ENCODE measurements around the gene TUBA1B. TPM values are rescaled to one million over a fixed set of nuclear protein-coding genes. Genes with fewer than 3 reads are reported as not detected.
"Not testable (repeated sequence)": the region's sequence is repeated elsewhere in the genome, so short reads cannot be mapped to it uniquely, and the experiment has no call there.

The TUBA1B gene
- total RNA-seq, 2 experiments from 2014 or later: 2,393 to 2,425 TPM

GRCh38 chr12:49127971-49128370 lies 3.2 kb downstream of the TUBA1B start:
- intact Hi-C loops (cut with DNase I, micrococcal nuclease); H3K27me3 Mint-ChIP-seq; ATAC-seq; H3K9me3 Mint-ChIP-seq (ENCODE audit: low read depth); DNase-seq: not testable (repeated sequence)
- H3K27ac Mint-ChIP-seq: peak overlapping the region; percentile 79
- H3K36me3 Mint-ChIP-seq (ENCODE audit: low read depth): peaks cover 40% of the 10 kb centered on the region
- POLR2A ChIA-PET: interaction anchor here (0.9 to 1.9 kb wide), 3 partner anchors 18 to 70 kb away, joined by 4 to 6 read pairs (median 4); partner anchors contain the start of gene LMBR1L
- peaks cover 34% of the 10 kb centered on the region for H3K4me1 Mint-ChIP-seq
- CTCF ChIA-PET: interaction anchor here (0.8 to 1.4 kb wide), 4 partner anchors 17 to 39 kb away, joined by 3 to 7 read pairs (median 4); partner anchors contain the start of gene LMBR1L
- H3K4me3 Mint-ChIP-seq: peak overlapping the region; percentile 99

DNA sequence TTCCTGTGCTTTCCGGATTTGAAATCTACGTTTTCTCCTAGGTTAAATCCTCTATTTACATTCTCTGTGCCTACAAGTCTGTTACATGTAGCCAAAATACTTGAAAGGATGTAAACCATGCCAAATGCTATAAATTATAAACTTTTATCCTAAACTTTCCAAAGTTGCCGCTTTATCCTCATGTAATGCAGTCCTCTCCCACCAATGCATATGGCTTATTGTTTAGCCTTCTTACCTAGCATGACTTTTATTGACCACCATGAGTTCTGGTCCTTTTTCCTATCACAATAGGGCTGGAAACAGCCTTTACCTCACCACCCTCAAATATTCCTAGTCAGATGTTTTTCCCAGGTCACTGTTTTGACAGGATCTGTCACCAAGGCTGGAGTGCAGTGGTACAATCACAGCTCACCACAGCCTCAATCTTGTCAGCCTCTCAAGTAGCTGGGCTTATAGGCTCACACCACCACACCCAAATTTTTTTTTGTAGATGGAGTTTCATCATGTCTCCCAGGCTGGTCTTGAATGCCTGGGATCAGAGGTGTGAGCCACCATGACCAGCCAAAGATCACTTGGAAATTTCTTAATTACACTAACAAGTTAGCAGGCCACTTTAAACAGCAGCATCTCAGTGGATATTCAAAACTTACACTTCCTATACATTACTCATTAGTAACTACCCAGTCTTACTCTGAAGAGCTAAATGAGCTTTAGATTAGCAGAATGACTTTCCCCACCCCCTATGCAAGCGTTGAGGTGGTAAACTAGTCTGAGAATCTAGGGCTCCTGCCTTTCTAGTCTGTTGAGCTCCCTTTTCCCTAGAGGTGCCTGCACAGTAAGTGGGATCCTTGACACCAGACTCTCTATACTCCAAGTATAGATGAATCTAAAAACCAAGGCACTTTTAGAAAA lies 4.1 kb downstream of the TUBA1B start:
- ATAC-seq (no peak), DNase-seq (peak; percentile 21)
- H3K27me3 Mint-ChIP-seq: no peaks in the 10 kb centered on the region
- intact Hi-C loops (cut with DNase I, micrococcal nuclease): no loop called here
- ChIA-PET CTCF (interaction anchor here (0.6 to 1.4 kb wide), 5 partner anchors 16 to 57 kb away, joined by 3 to 7 read pairs (median 4); partner anchors contain the start of genes LMBR1L and RHEBL1), POLR2A (interaction anchor here (0.9 to 1.9 kb wide), 4 partner anchors 17 to 69 kb away, joined by 4 to 6 read pairs (median 4); partner anchors contain the start of genes DHH and LMBR1L)
- no peaks in the 10 kb centered on the region for H3K9me3 Mint-ChIP-seq (ENCODE audit: low read depth)
- peaks cover 27% of the 10 kb centered on the region for H3K4me1 Mint-ChIP-seq
- peak overlapping the region; percentile 79 for H3K27ac Mint-ChIP-seq
- H3K4me3 Mint-ChIP-seq: peak overlapping the region; percentile 99
- peaks cover 40% of the 10 kb centered on the region for H3K36me3 Mint-ChIP-seq (ENCODE audit: low read depth)

DNA sequence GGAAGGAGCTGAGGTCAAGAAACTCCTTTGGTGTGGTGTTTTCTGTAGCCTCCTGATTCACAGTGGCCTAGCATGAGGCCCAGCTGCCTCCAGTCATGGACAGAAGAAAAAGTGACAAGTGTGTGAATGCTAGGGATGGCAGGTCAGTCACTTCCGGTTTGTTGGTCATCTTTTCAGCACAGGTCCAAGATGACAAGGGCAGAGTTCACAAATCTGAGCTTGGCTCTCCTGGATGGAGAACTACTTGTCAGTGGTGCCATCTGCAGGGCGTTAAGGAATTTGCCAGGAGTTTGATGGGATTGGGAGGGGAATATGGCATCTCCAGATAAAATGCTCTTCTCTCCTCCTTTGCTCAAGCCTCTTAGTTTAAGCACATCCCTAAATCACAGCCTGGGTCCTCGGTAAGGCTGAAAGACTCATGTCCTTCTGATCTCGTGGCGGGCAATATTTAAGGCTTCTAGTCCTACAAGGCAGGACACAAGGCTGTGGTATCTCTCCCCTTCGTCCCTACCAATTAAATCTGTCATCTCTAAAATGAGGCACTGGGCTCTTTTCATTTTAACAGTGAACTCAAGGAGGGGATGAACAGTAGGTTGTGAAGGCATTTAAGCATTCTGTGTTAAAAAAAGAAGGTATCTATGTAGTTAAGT lies 10.0 kb downstream of the TUBA1B start:
- peak; percentile 38 for ATAC-seq
- no peak overlapping the region for H3K27ac Mint-ChIP-seq
- DNase-seq: no peak
- ChIA-PET CTCF (interaction anchor here (0.9 to 2.0 kb wide), 7 partner anchors 9 to 57 kb away, joined by 3 to 7 read pairs (median 4); partner anchors contain the start of gene RHEBL1), POLR2A (no interaction called here)
- H3K9me3 Mint-ChIP-seq (ENCODE audit: low read depth): no peaks in the 10 kb centered on the region
- H3K4me1 Mint-ChIP-seq: no peaks in the 10 kb centered on the region
- H3K4me3 Mint-ChIP-seq: no peak overlapping the region
- intact Hi-C loops (cut with DNase I, micrococcal nuclease): no loop called here
- H3K36me3 Mint-ChIP-seq (ENCODE audit: low read depth): no peaks in the 10 kb centered on the region
- no peaks in the 10 kb centered on the region for H3K27me3 Mint-ChIP-seq

GRCh38 chr12:49111206-49111605 lies 20.0 kb downstream of the TUBA1B start:
- intact Hi-C loops (cut with DNase I, micrococcal nuclease): loop anchor here in 1 of 2 experiments (1.0 kb wide), 1 partner anchor 19 kb away; no protein-coding TSS in a partner anchor
- ATAC-seq (peak; percentile 24), DNase-seq (no peak)

GRCh38 chr12:49110464-49111155 lies 20.6 kb downstream of the TUBA1B start, which contains the start of gene LMBR1L:
TSS of gene LMBR1L (minus strand) at chr12:49110847. CDS start at chr12:49110555, 292 bp downstream.
- no peaks in the 10 kb centered on the region for H3K27me3 Mint-ChIP-seq
- H3K4me1 Mint-ChIP-seq: peaks cover 29% of the 10 kb centered on the region
- CTCF ChIA-PET: interaction anchor here (0.5 to 6.5 kb wide), 18 partner anchors 10 to 186 kb away, joined by 3 to 49 read pairs (median 4); partner anchors contain the start of genes DHH and TUBA1B
- H3K36me3 Mint-ChIP-seq (ENCODE audit: low read depth): peaks cover 9% of the 10 kb centered on the region
- peak within 1 kb of the TSS; percentile 98 for H3K27ac Mint-ChIP-seq
- H3K9me3 Mint-ChIP-seq (ENCODE audit: low read depth): no peaks in the 10 kb centered on the region
- ATAC-seq (peak; percentile 98), DNase-seq (peak; percentile 97)
- POLR2A ChIA-PET: interaction anchor here (0.6 to 4.0 kb wide), 7 partner anchors 16 to 212 kb away, joined by 3 to 40 read pairs (median 3); partner anchors contain the start of genes TROAP and TUBA1B
- intact Hi-C loops (cut with DNase I, micrococcal nuclease): loop anchor here (1.0 kb wide), 6 partner anchors 20 to 213 kb away; partner anchors contain the start of genes TUBA1A (in 2 of the 2), PRKAG1 (in 1 of the 2) and TROAP (in 1 of the 2)
- peak within 1 kb of the TSS; percentile 96 for H3K4me3 Mint-ChIP-seq

More at GRCh38 chr12:49111206-49111605, 20.0 kb downstream of the TUBA1B start:
- POLR2A ChIA-PET: interaction anchor here (0.6 to 4.0 kb wide), 7 partner anchors 16 to 212 kb away, joined by 3 to 40 read pairs (median 3); partner anchors contain the start of genes TROAP and TUBA1B
- Mint-ChIP-seq H3K27me3 (no peaks in the 10 kb centered on the region), H3K27ac (peak overlapping the region; percentile 98), H3K4me1 (peaks cover 29% of the 10 kb centered on the region), H3K9me3 (ENCODE audit: low read depth) (no peaks in the 10 kb centered on the region), H3K4me3 (peak overlapping the region; percentile 96), H3K36me3 (ENCODE audit: low read depth) (peaks cover 9% of the 10 kb centered on the region)
- CTCF ChIA-PET: interaction anchor here (0.7 to 6.5 kb wide), 14 partner anchors 12 to 187 kb away, joined by 3 to 49 read pairs (median 4); partner anchors contain the start of genes DHH and TUBA1B

DNA sequence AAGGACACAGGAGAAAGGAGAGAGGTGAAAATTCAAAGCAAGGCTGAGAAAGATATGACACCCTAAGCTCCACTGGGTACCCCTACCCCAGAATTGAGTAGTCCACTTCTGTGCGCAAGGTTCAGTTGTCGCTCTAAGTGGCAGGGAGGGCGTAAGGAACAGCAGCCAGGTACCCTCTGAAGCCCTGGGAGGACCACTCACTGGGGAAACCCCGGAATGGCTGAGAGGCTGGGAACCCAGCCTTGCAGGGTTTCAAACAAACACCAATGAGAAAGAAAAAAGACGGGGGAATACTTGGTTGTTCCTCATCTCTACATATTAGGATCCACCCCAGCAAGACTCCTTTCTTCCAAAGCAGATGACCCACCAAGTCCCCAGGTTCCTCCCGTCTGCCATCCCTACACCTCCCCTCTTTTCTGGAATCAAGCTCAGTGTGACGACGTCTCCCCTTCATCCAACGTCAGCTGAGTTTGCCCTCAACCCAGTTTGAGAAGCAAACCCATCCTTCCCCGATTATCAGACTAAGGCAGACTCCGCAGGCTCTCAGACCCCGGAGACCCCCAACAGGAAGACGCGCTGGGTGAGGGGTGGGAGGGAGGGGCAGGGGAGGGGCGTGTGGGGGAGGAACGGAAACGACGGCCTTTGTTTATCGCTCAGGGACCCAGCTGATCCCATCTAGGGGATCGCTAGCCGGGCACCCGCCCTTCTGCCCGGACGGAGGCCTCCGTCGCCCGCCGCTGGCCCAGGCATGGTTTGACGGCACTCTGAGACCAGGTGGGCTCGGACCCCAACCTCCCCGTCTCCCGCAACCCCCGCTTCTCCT lies 21.3 kb downstream of the TUBA1B start:
- peak overlapping the region; percentile 98 for H3K27ac Mint-ChIP-seq
- intact Hi-C loops (cut with DNase I, micrococcal nuclease): loop anchor here (1.0 kb wide), 6 partner anchors 20 to 213 kb away; partner anchors contain the start of genes TUBA1A (in 2 of the 2), PRKAG1 (in 1 of the 2) and TROAP (in 1 of the 2)
- H3K27me3 Mint-ChIP-seq: no peaks in the 10 kb centered on the region
- DNase-seq (peak; percentile 36), ATAC-seq (no peak)
- ChIA-PET CTCF (interaction anchor here (0.5 to 6.5 kb wide), 16 partner anchors 11 to 125 kb away, joined by 3 to 49 read pairs (median 4); partner anchors contain the start of genes DDN, DHH and TUBA1B), POLR2A (interaction anchor here (1.0 to 4.0 kb wide), 5 partner anchors 17 to 213 kb away, joined by 3 to 40 read pairs (median 6); partner anchors contain the start of genes TROAP and TUBA1B)
- H3K36me3 Mint-ChIP-seq (ENCODE audit: low read depth): peaks cover 9% of the 10 kb centered on the region
- peak overlapping the region; percentile 96 for H3K4me3 Mint-ChIP-seq
- H3K4me1 Mint-ChIP-seq: peaks cover 29% of the 10 kb centered on the region
- H3K9me3 Mint-ChIP-seq (ENCODE audit: low read depth): no peaks in the 10 kb centered on the region

DNA sequence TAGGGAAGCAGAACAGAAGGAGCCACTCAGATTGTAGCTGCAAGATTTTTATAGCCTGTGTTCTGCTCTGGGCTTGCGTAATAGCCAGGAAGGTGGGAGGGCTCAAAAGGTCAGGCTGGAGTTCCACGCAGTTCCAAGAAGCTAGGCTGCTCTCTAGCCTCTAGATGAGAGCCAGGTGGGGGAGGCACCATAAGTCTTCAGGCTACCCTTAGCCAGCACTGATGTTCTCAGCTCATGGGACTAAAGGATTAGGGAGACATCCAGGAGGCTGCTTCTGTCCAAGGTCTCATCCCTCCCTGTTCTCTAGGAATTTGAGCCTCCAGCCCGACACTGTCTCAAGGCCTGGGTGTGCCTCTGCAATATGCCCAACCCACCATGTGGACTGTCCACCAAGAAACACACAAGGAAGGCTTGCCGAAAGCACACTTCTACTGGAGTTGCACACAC lies 22.2 kb downstream of the TUBA1B start:
- Mint-ChIP-seq H3K9me3 (ENCODE audit: low read depth) (no peaks in the 10 kb centered on the region), H3K4me3 (peak overlapping the region; percentile 96), H3K36me3 (ENCODE audit: low read depth) (peaks cover 9% of the 10 kb centered on the region), H3K27ac (no peak overlapping the region), H3K4me1 (peaks cover 29% of the 10 kb centered on the region), H3K27me3 (no peaks in the 10 kb centered on the region)
- intact Hi-C loops (cut with DNase I, micrococcal nuclease): no loop called here
- CTCF ChIA-PET: interaction anchor here (0.7 to 6.5 kb wide), 9 partner anchors 9 to 1237 kb away, joined by 3 to 49 read pairs (median 5); partner anchors contain the start of genes DDN, DHH and TUBA1B
- DNase-seq (no peak), ATAC-seq (no peak)
- POLR2A ChIA-PET: interaction anchor here (4.0 kb wide), 1 partner anchor 21 kb away, joined by 40 read pairs; the partner anchor contains the start of gene TUBA1B

DNA sequence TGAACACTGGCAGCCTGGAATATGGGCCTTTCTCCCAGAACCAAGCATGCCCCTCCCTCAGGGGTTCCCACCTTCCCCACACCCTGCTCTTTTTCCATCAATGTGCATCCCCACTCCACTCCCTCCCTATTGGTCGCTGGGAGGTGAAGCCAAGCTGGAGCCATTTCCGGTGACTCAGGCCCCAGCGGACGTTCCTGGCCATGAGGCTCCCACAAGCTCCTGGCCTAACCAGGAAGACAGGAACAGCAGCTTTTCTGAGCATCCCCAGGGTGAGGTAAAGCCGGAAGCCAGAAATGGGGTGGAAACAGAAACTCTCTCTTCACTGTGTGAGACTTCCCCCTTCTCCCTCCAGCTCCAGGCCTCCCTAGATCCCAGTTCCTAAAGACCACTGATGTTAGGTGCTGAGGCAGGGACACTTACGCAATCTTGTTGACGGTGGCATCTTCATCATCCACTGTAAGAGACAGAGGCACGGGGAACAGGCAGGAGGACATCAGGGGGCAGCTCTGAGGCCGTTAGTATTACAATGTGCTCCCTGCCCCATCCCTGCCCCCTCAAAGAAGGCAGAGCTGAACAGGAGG lies 25.6 kb downstream of the TUBA1B start:
- no peak for DNase-seq
- POLR2A ChIA-PET: interaction anchor here (1.2 kb wide), 1 partner anchor 25 kb away, joined by 4 read pairs; no protein-coding TSS in a partner anchor
- Mint-ChIP-seq H3K9me3 (ENCODE audit: low read depth) (no peaks in the 10 kb centered on the region), H3K4me1 (peaks cover 24% of the 10 kb centered on the region), H3K27ac (no peak overlapping the region), H3K36me3 (ENCODE audit: low read depth) (peaks cover 26% of the 10 kb centered on the region), H3K4me3 (no peak overlapping the region), H3K27me3 (no peaks in the 10 kb centered on the region)
- CTCF ChIA-PET: interaction anchor here (0.5 to 6.5 kb wide), 12 partner anchors 7 to 133 kb away, joined by 3 to 49 read pairs (median 4); no protein-coding TSS in a partner anchor
- ATAC-seq: no peak
- intact Hi-C loops (cut with DNase I, micrococcal nuclease): no loop called here

DNA sequence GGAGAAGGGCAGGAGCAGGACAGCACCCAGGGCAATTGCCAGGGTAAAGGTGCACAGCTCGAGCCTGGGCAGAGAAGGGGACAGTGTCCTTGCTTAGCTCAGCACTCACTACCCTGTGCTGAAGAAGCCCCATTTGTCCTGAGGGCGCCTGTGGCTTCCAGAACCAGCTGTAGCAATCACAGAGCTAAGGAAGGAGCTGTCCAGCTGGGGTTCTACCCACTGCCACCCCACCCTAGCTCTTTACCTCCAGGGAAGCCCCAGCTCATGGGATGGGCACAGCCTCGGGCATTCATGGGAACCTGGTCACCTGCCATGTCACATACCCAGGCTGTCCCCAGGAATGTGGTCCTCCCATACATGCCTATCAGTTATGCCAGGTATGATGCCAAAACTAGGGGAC lies 26.4 kb downstream of the TUBA1B start:
- POLR2A ChIA-PET: interaction anchor here (1.2 kb wide), 1 partner anchor 25 kb away, joined by 4 read pairs; no protein-coding TSS in a partner anchor
- H3K9me3 Mint-ChIP-seq (ENCODE audit: low read depth): no peaks in the 10 kb centered on the region
- H3K27me3 Mint-ChIP-seq: no peaks in the 10 kb centered on the region
- DNase-seq: no peak
- H3K27ac Mint-ChIP-seq: no peak overlapping the region
- H3K36me3 Mint-ChIP-seq (ENCODE audit: low read depth): peaks cover 26% of the 10 kb centered on the region
- intact Hi-C loops (cut with DNase I, micrococcal nuclease): no loop called here
- no peak for ATAC-seq
- no peak overlapping the region for H3K4me3 Mint-ChIP-seq
- peaks cover 22% of the 10 kb centered on the region for H3K4me1 Mint-ChIP-seq
- CTCF ChIA-PET: interaction anchor here (0.7 to 7.7 kb wide), 14 partner anchors 12 to 133 kb away, joined by 3 to 96 read pairs (median 3); partner anchors contain the start of gene RHEBL1

Data from activated CD4-positive, alpha-beta T cell treated with anti-CD3 and anti-CD28 coated beads for 36 hours (primary cell).